ENCODE measurements around the gene KRT78.
"Not testable (repeated sequence)": the region's sequence is repeated elsewhere in the genome, so short reads cannot be mapped to it uniquely, and the experiment has no call there.

Gene KRT78, protein sequence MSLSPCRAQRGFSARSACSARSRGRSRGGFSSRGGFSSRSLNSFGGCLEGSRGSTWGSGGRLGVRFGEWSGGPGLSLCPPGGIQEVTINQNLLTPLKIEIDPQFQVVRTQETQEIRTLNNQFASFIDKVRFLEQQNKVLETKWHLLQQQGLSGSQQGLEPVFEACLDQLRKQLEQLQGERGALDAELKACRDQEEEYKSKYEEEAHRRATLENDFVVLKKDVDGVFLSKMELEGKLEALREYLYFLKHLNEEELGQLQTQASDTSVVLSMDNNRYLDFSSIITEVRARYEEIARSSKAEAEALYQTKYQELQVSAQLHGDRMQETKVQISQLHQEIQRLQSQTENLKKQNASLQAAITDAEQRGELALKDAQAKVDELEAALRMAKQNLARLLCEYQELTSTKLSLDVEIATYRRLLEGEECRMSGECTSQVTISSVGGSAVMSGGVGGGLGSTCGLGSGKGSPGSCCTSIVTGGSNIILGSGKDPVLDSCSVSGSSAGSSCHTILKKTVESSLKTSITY
- 0.12 to 1.9 (median 0.59) reads per million in 18 experiments for total RNA-seq

GRCh38 chr12:52848661-52849255, at the start of gene KRT78:
Gene KRT78 (minus strand): TSS chr12:52848994. CDS start chr12:52848930, 64 bp downstream.
- no peak for DNase-seq

DNA sequence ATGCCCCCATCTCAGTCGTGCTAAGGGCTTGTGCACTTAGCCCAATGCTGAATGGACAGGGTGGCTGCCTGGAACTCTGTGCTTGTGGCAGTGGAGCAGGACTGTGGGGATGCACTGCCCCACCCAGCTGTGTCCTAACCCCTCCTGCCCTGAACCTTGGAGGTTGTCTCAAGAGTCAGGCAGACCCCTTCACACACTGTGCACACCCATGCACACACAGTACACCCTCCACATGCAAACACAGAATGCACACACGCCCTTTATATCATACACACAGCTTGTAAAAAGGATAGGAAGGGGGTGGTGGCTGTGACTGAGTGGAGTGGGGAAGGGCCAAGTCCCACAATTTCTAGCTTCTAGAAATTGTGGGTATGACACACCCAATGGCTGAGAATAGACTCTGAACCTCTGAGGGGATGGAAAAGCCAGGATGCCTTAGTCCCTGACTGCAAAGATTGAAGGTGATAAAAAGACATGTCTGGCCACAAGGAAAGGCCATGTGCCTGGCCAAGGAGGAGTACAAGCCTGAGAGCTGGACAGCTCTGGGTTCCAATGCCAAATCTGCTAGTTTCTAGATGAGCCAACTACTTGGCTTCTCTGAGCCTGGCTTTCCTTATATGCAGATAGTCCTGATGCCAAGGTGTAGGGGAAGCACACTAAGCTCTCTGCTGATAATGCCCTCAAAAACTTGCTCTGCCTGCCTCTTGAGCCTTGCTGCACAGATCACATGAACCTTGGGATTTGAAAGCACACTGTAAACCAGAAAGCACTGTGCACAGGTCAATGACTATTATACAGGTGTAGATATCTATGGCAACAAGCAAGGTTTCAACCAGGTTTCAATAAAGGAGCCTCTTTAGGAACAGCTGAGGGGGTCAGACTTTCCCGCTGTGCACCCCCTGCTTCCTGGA, 47.7 kb upstream of the KRT78 start:
- no peak for DNase-seq

- no peak for DNase-seq
These were observed 47.0 kb upstream of the KRT78 start for GRCh38 chr12:52895726-52896189.

- no peak for DNase-seq
These were observed 44.2 kb upstream of the KRT78 start for GRCh38 chr12:52892974-52893373.

GRCh38 chr12:52892207-52892852, 43.5 kb upstream of the KRT78 start:
- no peak for DNase-seq

- no peak for DNase-seq
These were observed 42.2 kb upstream of the KRT78 start for GRCh38 chr12:52891044-52891443.

DNA sequence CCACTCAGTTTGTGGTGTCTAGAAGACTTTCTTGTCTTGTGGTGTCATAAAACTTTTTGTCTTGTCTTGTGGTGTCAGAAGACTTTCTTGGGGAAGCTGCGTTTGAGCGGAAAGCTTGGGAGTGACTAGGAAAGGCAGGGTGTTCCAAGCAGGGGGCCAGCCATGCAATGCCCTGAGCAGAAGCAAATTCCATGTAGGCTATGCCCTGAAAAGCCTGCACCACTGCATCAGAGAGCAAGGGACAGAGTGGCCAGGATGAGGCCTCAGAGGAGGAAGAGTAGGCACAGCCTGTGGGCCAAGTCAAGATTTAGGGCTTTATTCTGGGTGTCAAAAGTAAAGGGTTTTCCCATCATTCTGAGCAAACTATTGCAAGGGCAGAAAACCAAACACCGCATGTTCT, 41.6 kb upstream of the KRT78 start:
- no peak for DNase-seq

GRCh38 chr12:52884526-52885293, 35.9 kb upstream of the KRT78 start:
- DNase-seq, result peak; percentile 61 to 62

- not testable (repeated sequence) for DNase-seq
These were observed 31.7 kb upstream of the KRT78 start for GRCh38 chr12:52880499-52880898.

- peak; percentile 74 to 80 for DNase-seq
These were observed 30.9 kb upstream of the KRT78 start for GRCh38 chr12:52879394-52880351.

DNA sequence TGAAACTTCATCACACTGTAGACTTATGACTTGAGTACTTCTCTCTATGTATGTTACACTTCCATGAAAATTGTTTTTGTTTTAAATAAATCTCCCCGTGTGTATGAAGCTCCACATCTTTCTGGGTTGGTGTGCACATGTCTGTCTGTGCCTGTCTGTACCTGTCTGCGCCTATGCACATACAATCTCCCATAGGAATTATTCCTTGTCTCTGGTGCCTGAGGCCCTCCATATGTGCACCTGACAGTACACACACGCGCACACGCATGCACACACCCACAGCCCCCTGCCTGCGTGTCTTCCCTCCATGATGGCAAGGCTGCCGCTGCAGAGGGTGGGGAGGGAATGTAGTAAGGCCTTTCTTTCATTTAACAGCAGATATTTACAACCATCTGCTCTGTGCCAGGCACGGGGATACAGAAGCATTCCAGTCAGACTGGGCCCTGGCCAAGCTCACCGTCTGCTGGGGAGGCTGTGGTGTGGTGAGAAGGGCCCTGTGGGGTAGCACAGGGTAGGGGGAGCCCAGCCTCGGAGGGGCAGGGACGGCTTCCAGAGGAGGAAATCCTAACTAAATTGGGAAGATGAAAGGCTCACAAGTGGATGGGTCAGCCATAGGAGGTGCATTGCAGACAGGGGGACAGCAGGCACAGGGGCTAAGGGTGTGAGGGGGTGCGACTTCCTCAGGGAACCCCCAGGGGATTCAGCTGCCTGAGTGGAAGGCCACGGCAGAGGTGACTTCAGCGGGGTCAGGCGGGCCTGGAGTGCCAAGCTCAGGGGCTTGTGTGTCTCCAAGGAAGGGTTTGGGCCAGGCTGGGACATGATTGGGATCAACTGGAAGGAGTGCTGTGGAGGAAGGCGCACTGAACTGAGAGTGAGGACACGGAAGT, 30.0 kb upstream of the KRT78 start:
- no peak for DNase-seq

- DNase-seq, result no peak
These were observed 28.4 kb upstream of the KRT78 start for GRCh38 chr12:52877242-52877641.

DNA sequence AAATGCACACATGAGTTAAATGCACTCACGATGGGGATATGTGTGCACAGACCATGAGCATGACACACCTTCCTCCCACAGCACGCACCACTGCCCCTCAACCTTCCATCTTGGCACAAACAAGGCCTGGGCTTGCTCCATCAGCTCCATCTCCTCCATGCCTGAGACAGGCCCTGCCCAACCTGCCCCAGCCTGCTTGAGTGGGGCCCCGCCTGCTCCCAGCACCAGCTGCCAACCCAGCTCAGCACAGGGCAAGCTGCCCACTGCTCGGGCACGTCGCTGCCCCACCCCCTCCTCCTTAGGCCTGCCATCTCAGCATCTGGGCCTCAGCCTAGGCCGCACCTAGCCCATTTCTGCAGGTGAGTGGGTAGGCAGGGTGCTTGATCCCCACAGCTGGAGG, 27.6 kb upstream of the KRT78 start:
- no peak for DNase-seq

DNA sequence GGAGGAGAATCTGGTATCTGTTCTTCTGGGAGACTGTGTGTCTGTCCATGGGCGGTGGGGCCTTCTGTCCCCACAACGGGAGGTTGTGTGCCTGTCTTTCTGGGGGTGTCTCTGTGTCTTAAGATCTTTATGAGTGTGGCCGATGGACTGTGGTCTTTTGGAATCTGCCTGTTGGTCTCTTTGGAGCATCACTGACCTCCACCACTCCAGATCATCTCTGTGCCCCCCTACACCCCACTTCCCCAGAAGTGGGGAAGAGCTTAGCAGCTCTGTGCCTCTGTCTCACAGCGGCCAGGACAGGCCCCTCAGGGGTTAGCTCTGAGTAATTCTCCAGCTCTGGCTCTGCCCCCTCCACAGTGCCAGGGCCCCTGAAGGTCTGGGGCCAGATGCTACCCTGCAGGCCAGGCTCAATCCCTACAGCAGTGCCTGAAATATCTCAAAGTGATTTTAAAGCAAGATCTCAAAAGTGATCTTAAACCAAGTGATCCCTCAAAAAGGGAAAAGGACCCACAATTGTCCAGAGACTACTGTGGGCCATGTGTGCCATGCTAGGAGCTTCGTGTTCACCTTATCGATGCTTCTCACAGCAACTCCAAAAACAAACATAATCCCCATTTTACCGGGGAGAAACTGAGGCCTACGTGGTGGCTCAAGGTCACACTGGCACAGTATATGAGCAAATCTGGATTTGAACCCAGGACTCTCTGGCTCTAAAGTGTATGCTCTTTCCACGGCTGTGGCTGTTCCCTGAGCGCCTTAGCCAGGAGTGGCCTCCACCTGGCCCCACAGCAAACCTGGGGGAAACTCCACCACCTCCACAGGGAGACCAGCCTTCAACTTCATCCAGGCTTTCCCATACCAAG, 26.0 kb upstream of the KRT78 start:
- DNase-seq, result no peak

DNA sequence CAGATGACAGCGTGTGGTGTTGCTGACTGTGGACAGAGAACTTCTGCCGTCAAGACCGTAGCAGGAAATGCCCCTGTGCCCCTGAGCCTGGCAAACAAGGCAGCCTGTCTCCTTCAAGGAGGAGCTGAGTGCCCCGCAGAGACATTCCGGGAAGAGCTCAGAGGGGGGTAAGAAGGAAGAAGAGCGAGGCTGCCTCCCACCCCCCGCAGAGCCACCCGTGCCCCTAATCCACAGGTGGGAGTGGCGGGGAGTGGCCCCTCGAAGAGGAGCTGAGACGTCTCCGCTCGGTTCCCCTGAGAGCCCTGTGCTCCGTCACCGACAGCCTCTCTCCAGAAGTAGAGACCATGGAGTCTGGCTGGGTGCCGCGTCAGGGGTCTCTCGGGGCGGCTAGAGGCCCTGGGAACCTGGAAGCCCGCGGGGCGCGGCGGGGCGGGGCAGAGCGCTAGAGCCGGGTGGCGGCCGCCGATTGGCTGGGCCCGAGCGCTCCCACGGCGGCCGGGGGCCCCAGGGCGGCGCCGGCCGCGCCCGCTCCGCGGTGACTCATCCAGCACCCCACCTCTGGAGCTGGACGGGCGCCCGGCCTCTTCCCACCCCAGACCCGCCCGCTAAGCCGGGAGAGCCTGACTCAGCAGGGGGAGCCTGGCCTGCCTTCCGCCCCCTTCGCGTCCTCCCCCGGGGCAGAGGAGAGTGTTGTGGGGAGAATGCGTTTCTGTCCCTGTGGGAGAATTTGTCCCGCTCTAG, 25.2 kb upstream of the KRT78 start:
- peak; percentile 80 to 85 for DNase-seq

GRCh38 chr12:52873513-52873831, 24.7 kb upstream of the KRT78 start:
- DNase-seq, result no peak

GRCh38 chr12:52872644-52873389, 24.0 kb upstream of the KRT78 start:
- DNase-seq, result no peak

Data from inflammatory macrophage (primary cell).